Iris pigment epithelial cell (primary cell): ENCODE data around the gene PDSS2.
A peak's percentile ranks its signal among the peaks of the same experiment; 100 is the strongest.

Experiments used
- DNase-seq: peaks from one replicate; pipeline ENCODE4 v3.0.0-alpha.2; 2011; ENCODE audit warnings: low read depth

The PDSS2 gene

DNA sequence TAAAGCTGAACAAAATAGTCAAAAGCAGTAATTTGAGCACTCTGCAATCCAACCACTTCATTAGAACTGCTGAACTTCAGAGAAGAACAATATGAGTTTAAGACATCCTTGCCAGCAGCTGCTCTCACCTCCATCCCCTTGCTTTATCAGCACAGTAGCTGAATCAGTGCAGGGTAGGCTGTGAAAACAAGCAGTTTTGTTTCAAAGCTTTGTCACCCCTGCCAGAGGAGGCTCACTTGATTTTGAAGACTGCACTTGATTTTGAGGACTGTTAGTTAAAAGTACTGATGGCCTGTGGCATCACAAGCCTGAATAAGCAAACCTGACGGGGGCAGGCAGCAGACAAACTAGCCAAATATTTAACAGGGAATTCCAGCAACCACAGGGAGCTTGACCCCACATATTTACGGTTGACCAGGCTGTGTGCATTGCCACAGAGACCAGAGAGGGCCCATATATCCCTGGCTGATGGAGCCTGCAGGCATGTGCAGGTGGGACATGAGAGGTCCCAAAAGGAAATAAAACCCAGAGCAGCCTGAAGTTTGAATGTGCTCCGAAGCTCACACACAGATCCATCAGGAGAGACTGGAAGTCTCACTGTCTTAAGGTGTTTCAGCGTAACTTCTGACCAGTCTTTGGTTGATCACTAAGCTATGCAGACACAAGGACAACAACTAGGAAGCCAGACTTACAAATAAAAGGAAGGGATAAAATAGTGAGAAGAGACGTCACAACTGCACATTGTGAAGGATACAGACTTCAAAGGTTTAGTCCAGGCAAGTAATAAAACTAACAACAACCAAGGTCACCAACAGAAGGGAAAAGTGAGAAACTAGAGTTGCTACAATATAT is 97.4 kb downstream of the PDSS2 start:
- peak; percentile 90 for DNase-seq

DNA sequence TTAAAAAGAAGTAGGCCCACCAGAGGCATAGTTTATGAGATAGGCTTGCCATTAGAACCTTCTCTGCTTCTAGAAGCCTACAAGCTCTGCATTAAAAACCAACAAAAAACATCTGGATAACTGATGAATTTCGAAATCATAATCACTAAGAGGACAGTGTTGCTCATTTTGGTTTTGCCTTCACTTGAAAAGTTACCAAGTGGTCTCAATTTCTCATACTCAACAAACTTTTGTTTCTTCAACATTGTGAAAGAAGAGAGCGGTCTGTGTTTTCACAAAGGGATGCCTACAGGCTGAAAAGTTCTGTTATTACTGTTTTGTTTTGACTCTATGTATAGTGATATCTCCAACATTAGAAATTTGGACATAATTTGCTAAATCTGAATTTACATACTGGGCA is 98.9 kb downstream of the PDSS2 start:
- DNase-seq = peak; percentile 64

DNA sequence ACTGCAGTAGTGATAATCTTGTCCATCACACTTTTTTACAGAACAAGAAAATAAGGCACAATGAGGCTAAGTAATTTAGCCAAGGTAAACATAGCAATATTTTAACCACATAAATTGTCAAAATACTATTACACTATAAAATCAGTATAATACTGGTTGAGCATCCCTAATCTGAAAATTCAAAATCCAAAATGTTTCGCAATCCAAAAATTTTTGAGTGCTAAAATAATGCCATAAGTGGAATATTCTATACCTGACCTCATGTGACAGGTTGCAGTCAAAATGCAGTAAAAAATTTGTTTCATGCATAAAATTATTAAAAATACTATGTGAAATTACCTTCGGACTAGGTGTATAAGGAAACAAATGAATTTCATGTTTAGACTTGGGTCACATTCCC is 101.5 kb downstream of the PDSS2 start:
- no peak for DNase-seq

DNA sequence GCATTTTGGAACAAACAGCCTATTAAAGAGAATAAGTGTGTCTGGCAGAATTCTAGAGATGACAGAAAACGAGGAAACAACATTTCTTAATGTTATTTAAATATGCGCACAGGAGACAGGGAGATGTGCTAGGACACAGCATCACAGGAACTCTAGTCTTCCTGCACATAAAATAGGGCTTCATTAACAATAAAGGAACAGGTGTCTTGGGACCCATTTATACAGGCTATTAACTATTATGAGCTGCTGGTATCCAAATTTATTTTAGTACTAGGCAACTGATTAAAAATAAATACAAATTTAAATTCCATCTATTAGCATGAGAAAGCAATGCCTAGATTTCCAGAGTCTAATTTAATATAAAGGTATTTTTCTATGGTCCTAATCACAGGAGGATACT is 102.3 kb downstream of the PDSS2 start:
- no peak for DNase-seq

DNA sequence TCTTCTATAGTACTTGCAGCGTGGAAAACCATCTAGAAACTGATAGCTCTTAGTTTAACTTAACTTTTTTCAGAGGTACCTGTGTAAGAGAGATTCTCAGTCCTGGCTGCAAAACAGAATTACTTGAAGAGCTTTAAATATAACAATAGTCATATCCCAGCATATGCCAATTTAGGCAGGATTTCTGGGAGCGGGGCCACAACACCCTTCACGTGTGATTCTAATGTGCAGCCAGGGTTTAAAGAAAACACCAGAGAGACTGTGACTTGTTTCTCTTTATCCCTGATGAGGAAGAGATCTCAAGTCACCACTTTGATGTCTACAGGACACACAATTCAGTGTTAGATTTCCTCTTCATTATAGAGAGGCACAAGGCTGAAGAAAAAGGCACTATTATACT is 103.7 kb downstream of the PDSS2 start:
- DNase-seq = no peak

DNA sequence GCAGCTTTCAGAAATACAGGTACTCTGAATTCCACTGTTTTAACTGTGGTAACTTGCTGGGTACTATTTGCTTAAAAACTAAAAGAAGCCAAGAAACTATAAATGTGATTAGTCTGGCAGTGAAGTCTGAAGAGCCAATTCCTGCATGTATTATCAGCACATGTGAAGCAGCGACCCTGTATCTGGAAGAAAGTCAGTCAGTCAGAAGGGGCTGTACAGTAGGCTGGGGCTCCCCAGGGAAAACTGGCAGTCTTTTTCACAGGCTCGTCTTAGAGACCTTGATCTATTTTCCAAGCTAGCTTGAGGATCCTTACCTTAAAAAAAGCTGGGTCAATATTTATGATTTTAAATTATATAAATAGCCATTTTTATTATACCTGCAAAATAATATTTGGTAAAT is 104.9 kb downstream of the PDSS2 start:
- no peak for DNase-seq

DNA sequence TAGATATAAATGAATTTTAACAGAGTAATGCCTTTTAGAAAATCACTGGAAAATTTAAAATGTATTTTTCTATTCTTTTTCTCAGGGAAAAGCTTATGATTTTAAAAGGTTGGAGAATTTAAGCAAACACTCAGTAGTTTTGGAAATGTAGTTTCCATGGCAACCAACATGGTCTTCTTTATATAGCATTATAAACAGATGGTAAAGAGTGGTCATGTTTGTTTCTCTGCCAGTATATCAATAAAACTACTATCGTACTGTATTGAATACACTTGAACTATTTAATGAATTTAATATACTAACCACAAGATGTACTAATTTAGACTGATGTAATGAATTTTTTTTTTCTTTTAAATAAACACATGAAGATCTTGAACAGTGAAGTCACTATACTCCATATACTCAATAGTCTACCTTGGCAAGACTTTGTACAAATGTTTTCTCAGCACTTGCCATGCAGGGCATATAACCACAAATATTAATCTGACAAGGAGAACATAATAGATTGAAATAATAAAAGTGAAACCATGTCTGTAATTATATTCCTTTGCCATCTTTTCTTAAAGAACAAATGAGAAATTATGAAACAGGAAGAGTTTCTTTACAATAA is 105.5 kb downstream of the PDSS2 start:
- DNase-seq = peak; percentile 40

DNA sequence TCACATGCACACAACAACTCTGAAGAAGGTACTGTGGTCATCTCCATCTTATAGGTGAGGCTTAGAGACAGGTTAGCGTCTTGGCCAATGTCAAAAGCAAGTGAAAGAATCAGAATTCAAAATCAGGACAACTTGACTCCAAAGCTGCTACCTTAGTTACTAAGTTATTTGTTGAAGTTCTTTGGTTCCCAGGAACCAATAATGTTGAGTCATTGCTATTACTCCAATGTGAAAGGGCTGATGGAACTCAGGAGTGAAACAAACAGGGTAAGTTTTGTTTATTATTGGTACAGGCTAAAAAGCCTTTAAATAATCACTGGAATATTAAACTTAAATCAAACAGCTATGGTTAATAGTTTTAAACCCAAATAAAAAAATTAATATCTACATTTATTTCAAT is 111.1 kb downstream of the PDSS2 start:
- peak; percentile 48 for DNase-seq

DNA sequence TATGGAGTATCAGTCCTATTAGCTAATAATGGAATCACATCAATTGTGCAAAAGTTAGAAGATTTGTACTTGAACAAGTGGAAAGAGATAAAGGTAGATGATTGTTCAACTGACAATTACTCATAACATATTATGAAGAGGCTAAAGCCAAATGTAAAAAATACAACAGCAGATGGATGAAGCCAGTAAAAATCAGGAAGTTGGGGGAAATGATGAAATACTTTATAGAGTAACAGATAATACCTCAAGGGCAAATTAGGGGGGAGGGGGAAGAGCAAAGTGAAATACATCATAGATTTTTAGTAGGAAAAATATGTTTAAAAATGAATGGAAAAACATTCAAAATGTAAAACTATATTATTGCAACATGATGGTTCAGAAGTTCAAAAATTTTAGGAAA is 114.0 kb downstream of the PDSS2 start:
- no peak for DNase-seq

DNA sequence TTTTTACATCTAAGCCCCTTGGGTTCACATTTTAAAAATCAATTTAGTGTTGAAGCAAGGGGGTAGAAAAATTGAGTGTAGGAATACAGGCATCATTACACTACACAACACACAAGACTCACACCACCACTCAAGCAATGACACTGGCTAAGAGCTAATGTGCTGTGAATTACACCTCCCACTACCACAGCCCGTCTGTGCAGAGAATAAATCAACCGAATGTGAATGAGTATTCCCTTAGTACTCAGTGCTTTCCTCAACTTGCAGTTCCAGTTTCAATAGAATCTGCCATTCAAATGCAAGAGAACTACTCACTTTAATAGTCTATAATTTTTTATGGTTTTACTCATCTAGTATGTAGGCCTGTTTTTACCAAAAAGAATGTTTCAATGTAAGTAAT is 114.4 kb downstream of the PDSS2 start:
- DNase-seq = no peak

DNA sequence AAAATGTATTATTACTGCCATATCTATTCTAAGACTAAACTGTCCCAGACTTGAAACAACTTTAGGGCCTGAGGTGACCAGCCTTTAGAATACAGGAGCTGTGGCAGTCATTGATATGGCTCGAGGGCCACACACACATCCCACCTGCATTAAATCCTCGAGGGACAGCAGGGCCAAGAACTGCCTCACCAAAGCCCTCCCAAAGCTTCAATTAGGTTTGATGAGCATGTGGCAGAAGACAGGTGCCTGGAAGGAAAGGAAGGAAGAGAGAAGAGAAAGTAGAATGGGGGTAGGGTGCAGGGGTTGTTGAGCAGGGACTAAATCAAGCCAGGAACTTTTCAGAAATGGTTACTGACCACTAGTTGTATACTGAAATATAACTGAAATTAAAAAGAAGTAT is 115.0 kb downstream of the PDSS2 start:
- DNase-seq = no peak

DNA sequence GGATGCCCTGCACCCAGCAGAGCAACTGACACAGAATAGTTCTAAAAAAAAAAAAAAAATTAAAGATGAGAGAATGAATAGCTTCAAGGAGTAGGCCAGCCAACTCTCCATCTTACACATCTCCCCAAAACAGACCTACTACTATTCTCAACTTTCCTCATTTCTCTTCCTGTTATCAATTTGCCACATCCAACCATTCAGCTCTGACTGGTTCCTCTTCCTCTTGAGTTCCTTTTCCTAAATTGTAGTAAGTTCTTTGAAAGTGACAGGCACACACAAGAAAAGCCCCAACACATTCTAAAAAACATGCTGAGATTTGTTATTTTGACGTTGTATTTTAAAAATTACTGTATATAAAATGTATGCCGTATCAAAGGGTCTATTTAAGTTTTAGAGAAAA is 117.2 kb downstream of the PDSS2 start:
- no peak for DNase-seq

DNA sequence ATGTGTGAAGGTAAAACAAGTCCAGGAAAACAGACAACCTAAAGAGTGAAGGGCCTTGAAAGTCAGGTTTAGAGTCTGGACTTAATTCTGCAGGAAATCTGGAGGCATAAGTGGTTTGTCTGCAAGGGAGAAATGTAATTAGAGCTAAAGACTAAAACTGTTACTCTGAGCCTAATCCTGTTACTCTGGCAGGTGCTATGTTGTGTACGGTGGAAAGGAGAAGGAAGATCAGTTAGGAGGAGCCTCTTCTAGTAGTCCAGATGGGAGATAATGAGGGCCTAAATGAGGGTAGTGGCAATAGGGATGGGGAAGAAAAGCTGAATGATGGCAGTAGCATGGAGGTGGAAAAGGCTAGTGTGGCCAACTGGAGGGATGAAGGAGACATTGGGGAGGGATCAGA is 118.5 kb downstream of the PDSS2 start:
- DNase-seq = no peak

DNA sequence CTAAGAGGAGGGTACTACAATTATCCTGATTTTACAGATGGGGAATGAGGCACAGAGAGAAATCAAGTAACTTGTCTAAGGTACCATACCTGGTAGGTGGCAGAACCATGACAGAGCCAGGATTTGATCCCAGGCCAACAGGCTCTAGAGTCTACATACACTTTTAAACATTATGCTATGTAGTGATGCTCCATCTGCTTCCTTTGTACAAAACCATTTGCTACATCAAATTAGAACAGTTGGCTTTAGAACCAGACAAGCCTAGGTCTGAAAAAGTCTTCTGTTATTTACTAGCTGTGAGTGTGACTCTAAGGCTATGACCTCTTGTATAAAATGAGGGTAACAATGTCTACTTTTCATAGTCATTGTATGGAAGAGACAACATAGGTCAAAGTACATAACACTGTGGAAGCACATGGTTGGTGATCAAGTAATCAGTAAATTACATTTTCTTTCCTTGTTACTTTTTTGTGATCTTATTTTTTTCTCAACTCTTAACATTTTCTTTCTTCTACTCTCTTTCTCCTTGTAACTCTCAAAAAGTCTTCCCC is 122.1 kb downstream of the PDSS2 start:
- no peak for DNase-seq

DNA sequence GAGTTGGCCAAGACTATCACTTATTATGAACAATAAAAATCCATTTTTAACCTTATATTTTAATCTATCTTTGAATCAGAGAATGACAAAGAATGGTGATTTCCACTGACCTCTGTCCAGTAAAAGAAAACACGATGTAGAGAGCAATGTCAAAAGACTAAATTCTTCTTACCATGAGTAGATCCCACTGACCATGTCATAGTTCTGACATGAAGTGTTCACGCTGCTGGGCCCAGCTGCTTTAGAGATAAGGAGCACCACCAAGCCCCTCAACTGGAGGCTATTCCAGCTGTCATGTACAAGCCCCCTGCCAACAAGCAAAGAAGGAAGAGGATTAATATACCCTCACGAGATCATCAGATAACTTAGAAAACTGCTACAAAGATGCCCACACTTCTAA is 125.3 kb downstream of the PDSS2 start:
- DNase-seq = no peak

DNA sequence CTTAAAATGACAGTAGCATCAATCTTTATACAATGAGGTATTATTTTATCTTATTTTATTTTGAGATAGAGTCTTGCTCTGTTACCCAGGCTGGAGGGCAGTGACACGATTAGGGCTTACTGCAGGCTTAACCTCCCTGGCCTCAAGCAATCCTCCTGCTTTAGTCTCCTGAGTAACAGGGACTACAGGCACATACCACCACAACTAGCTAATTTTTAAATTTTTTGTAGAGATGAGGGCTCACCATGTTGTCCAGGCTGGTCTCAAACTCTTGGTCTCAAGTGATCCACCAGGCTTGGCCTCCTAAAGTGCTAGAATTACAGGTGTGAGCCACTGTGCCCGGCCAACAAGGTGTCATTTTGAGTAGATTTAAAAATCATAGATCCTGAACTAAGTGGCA is 125.9 kb downstream of the PDSS2 start:
- DNase-seq = no peak

DNA sequence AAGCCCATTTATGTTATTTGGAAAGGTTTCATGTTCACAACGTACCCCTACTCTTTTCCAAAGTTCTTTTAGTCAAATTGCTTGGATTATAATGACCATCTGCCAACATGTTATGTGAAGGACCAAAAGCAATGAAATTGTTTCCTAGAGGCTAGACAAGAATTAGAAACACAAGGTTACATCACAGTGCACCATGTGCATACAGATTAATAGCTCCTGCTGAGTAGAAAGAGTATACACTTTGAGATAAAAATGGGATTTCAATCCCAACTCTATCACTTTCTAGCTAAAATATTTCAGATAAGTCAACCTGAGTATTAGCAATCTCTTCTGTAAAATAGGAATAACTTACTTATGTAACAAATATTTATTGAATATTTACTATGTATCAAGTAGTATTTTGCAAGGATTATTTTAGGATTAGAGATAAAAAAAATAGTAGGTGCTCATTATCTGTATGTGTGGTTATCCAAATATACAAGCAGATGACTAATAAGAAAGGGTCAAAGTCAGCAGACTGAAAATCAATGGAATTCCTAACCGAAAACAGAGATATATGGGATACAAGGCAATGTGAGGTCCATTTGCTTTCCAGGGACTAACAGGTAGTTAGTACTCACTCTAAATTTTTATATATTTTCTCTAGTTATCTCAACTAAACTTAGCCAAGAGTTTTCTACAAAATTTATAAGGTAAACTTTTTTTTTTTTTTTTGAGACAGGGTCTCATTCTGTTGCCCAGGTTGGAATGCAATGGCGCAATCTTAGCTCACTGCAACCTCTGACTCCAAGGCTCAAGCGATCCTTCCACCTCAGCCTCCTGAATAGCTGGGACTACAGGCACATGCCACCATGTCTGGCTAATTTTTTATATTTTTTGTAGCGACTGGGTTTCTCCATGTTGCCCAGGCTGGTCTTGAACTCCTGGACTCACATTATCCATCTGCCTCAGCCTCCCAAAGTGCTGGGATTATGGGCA is 127.7 kb downstream of the PDSS2 start:
- DNase-seq = no peak

DNA sequence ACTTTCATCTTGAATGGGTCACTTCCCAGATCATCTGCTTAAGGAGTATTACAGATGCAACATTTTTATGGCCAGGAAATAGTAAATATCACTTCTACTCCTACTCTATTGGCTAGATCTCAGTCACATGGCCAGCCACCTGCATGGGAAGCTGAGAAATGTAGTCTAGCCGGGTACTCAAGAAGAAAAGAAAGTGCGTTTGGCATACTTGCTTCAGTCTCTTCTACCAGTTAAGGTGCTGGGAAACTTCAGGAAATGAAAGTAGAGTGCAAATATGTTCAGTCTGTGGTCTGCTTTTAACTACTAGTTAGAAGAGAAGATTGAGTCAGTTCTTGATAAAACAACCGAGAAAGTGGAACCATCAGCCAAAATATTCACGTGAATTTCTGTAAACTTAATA is 129.2 kb downstream of the PDSS2 start:
- peak; percentile 41 for DNase-seq

DNA sequence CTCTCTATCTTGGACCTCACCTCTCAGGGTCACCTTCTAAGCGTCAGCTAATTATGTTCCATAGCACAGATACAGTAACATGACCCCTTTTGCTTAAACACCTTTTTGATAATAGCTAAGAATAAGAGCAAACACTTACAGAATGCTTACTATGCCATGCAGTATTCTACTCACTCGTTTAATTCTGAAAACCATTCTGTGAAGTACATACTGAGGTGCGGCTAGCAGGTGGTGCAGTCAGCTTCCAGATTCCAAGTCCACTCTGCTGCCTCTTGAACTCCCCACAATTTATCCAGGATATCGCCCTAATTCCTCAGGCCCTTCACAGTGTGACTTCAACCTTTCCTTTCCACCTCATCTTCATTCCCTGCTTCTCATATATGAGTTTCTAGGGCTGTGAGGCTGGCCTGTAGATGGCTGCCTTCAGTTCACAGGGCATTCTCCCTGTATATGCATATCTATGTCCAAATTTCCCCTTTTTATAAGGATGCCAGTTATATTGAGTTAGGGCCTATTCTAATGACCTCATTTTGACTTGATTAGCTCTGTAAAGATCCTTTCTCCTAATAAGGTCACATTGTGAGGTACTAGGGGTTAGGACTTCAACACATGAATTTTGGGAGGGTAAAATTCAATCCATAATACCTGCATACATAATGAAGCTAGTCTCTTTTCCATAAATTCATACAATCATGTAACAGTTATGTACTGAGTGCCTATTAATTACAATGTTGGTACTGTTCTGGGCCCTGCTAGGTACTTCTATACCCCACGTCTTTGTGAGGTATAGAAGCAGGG is 130.1 kb downstream of the PDSS2 start:
- DNase-seq = no peak

DNA sequence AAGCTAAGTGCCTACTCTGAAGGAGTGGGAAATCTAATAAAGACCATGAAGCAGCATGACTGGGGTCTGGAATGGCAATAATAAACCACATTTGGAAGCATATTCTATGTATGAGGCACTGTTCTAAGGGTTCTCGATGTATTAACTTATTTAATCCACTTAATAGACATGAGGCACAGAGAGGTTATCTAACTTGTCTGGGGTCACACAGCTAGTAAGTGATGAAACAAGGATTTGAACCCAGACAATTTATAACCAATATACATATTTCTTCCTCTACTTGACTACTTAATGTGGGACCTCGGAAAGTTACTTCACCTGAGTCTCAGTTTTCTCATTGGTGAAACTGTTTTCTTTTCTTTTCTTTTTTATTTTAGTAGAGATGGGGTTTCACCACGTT is 131.3 kb downstream of the PDSS2 start:
- DNase-seq = no peak

DNA sequence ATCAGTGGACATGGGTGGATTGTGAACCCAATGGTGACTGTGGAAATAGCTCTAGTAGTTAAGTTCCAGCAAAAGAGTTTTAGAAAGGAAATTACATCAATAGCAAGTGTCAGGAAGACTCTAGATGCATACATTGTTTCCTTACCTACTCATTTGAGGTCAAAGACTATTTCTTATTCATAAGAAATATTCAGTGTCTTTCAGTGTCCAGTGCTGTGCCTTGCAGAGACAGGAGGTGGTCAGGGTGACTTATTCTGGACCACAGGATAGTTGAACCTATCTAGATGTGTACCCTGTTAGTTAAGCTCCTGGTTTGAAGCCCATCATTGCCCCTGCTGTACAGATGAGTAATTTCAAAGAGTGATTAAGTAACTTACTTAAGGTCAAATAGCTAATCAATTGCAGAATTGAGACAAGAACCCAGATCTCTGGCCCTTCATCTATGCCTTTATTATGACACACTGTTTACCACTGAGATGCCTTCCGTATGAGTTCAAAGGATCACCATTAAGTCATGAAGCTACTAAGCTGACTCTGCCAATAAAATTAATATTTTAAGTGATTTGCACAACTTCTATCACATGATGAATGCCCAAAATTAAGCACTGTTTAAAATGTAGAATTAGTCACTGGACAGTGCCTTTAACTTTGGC is 136.1 kb downstream of the PDSS2 start:
- DNase-seq = peak; percentile 72
